ENCODE results near the gene ADORA1. TPM values are rescaled to one million over a fixed set of nuclear protein-coding genes. Genes with fewer than 3 reads are reported as not detected.

ADORA1 gene
- total and polyA plus RNA-seq, 2 donors (not counting 1 experiment from before 2014, with no cell fraction given), result not detected

DNA sequence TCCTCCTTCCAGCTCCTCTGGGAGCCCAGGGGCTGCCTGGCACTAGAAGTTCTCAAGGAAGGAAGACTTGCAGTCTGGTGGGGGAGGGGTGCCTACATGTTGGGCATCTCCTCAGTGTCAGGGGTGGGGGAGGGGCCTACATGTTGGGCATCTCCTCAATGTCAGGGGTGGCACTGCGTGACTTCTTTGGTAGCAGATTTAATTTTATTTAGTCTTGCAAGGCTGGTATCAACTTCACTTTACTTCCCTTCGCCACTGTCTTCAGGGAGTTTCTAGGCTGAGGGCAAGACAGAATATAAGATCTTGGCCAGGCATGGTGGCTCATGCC is 18.5 kb downstream of the ADORA1 start:
- TF ChIP-seq, protein P1, sequence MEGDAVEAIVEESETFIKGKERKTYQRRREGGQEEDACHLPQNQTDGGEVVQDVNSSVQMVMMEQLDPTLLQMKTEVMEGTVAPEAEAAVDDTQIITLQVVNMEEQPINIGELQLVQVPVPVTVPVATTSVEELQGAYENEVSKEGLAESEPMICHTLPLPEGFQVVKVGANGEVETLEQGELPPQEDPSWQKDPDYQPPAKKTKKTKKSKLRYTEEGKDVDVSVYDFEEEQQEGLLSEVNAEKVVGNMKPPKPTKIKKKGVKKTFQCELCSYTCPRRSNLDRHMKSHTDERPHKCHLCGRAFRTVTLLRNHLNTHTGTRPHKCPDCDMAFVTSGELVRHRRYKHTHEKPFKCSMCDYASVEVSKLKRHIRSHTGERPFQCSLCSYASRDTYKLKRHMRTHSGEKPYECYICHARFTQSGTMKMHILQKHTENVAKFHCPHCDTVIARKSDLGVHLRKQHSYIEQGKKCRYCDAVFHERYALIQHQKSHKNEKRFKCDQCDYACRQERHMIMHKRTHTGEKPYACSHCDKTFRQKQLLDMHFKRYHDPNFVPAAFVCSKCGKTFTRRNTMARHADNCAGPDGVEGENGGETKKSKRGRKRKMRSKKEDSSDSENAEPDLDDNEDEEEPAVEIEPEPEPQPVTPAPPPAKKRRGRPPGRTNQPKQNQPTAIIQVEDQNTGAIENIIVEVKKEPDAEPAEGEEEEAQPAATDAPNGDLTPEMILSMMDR (IDR thresholded peaks at IDR 0.05), result no peak
- no peak for TF ChIP-seq EZH2 (IDR thresholded peaks at IDR 0.05; ENCODE audit: borderline replicate concordance, insufficient read depth, low read depth, low read length, poor library complexity, severe bottlenecking)
- CTCF ChIA-PET, result no interaction called here
- Histone ChIP-seq H3K9ac (ENCODE audit: low read length) (no peak overlapping the region), H3K27ac (ENCODE audit: low read length in 2 of 2) (no peak overlapping the region), H2AFZ (ENCODE audit: insufficient read depth, low read depth, low read length, poor library complexity, severe bottlenecking) (no peak overlapping the region), H3K9me3 (ENCODE audit: control extremely low read depth in 1 of 3, control insufficient read depth in 2 of 3, insufficient read depth in 1 of 3, low read length in 2 of 3) (peaks cover 0 to 10% (median 0%) of the 10 kb centered on the region in 3 donors), H4K20me1 (ENCODE audit: control insufficient read depth, insufficient read depth, low read length, poor library complexity, severe bottlenecking) (no peaks in the 10 kb centered on the region), H3K4me3 (ENCODE audit: control extremely low read depth in 1 of 5, extremely low read depth in 1 of 5, insufficient read depth in 1 of 5, low read depth in 2 of 5, low read length in 4 of 5) (no peak overlapping the region), H3K27me3 (replicated peaks in 1 of 4; ENCODE audit: control extremely low read depth in 1 of 4, control insufficient read depth in 3 of 4, insufficient read depth in 4 of 4, low read length in 3 of 4) (peaks cover 0 to 5% (median 0%) of the 10 kb centered on the region in 4 experiments), H3K79me2 (ENCODE audit: control insufficient read depth, insufficient read depth, low read length) (no peaks in the 10 kb centered on the region), H3K4me1 (ENCODE audit: control insufficient read depth in 2 of 2, insufficient read depth in 2 of 2, low read length in 2 of 2) (no peaks in the 10 kb centered on the region), H3K4me2 (replicated peaks; ENCODE audit: low read depth, low read length, poor library complexity, severe bottlenecking) (no peak overlapping the region), H3K36me3 (replicated peaks in 1 of 2; ENCODE audit: control extremely low read depth in 1 of 2, control insufficient read depth in 1 of 2, extremely low read depth in 1 of 2, insufficient read depth in 2 of 2, low read length in 1 of 2) (no peaks in the 10 kb centered on the region)
- Mint-ChIP-seq H3K4me3 (no peak overlapping the region), H3K4me1 (no peaks in the 10 kb centered on the region), H3K27ac (no peak overlapping the region), H3K9me3 (ENCODE audit: insufficient read depth) (peaks cover 3% of the 10 kb centered on the region), H3K27me3 (peaks cover 13% of the 10 kb centered on the region)
- POLR2A ChIA-PET, result no interaction called here
- intact Hi-C loops (cut with micrococcal nuclease), result no loop called here
- DNase-seq (no peak), ATAC-seq (ENCODE audit: low read depth) (no peak)
- 100% methylated on average over 1 of the region's 2 CpGs for WGBS (ENCODE audit: insufficient coverage)

DNA sequence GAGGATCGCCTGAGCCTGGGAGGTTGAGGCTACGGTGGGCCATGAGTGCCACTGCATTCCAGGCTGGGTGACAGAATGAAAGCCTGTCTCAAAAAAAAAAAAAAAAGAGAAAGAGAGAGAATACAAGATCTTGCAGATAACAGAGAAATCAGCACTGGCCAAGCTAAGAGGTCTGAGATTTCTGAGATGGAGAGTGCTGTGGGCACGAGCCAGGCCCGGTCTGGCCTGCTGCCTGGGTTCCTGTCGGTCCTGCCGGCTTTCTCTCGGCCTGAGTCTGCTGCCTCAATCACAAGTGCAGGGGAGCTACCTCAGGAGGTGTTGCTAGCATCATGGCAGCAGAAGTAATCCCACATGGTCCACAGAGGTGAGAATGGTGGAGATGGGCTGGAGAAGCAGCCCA is 19.0 kb downstream of the ADORA1 start:
- H3K36me3 ChIP-seq (replicated peaks in 1 of 2; ENCODE audit: control extremely low read depth in 1 of 2, control insufficient read depth in 1 of 2, extremely low read depth in 1 of 2, insufficient read depth in 2 of 2, low read length in 1 of 2), result no peaks in the 10 kb centered on the region
- 91% methylated on average over 6 of the region's 7 CpGs for WGBS (ENCODE audit: insufficient coverage)
- H3K4me2 ChIP-seq (replicated peaks; ENCODE audit: low read depth, low read length, poor library complexity, severe bottlenecking), result no peak overlapping the region
- H3K79me2 ChIP-seq (ENCODE audit: control insufficient read depth, insufficient read depth, low read length), result no peaks in the 10 kb centered on the region
- H4K20me1 ChIP-seq (ENCODE audit: control insufficient read depth, insufficient read depth, low read length, poor library complexity, severe bottlenecking), result no peaks in the 10 kb centered on the region
- no peak overlapping the region for H3K4me3 ChIP-seq (ENCODE audit: control extremely low read depth in 1 of 5, extremely low read depth in 1 of 5, insufficient read depth in 1 of 5, low read depth in 2 of 5, low read length in 4 of 5)
- Mint-ChIP-seq H3K9me3 (ENCODE audit: insufficient read depth) (peaks cover 3% of the 10 kb centered on the region), H3K27me3 (peaks cover 13% of the 10 kb centered on the region), H3K27ac (no peak overlapping the region), H3K4me3 (no peak overlapping the region), H3K4me1 (no peaks in the 10 kb centered on the region)
- CTCF ChIA-PET, result no interaction called here
- no peak overlapping the region for H3K9ac ChIP-seq (ENCODE audit: low read length)
- H3K4me1 ChIP-seq (ENCODE audit: control insufficient read depth in 2 of 2, insufficient read depth in 2 of 2, low read length in 2 of 2), result no peaks in the 10 kb centered on the region
- POLR2A ChIA-PET, result no interaction called here
- no peak for DNase-seq
- intact Hi-C loops (cut with micrococcal nuclease), result no loop called here
- ATAC-seq (ENCODE audit: low read depth), result no peak
- peaks cover 0 to 5% (median 0%) of the 10 kb centered on the region in 4 experiments for H3K27me3 ChIP-seq (replicated peaks in 1 of 4; ENCODE audit: control extremely low read depth in 1 of 4, control insufficient read depth in 3 of 4, insufficient read depth in 4 of 4, low read length in 3 of 4)
- no peak for TF ChIP-seq EZH2 (IDR thresholded peaks at IDR 0.05; ENCODE audit: borderline replicate concordance, insufficient read depth, low read depth, low read length, poor library complexity, severe bottlenecking)
- TF ChIP-seq, protein P1 (IDR thresholded peaks at IDR 0.05), result no peak
- peaks cover 0 to 10% (median 0%) of the 10 kb centered on the region in 3 donors for H3K9me3 ChIP-seq (ENCODE audit: control extremely low read depth in 1 of 3, control insufficient read depth in 2 of 3, insufficient read depth in 1 of 3, low read length in 2 of 3)
- no peak overlapping the region for H3K27ac ChIP-seq (ENCODE audit: low read length in 2 of 2)
- H2AFZ ChIP-seq (ENCODE audit: insufficient read depth, low read depth, low read length, poor library complexity, severe bottlenecking), result no peak overlapping the region

Measured in B cell (primary cell).